GM12878 (cell line): Measurements from ENCODE around the gene BIVM. TPM values are rescaled to one million over a fixed set of nuclear protein-coding genes. Genes with fewer than 3 reads are reported as not detected.

Experiments
- ATAC-seq: fragments of 200-7000 bp; cut with Tn5 transposase; 3 replicates; pipeline ENCODE4 v1.9.1; 2020; ENCODE audit warnings: mild to moderate bottlenecking, moderate library complexity
- BruUV-seq: library from RNA; stranded (reverse); fragments of 400-500 nt; replicated peaks from 2 replicates; lab custom pipeline; 2021; lab: Mats Ljungman, UMichigan
- CTCF ChIA-PET: fragments of 300-600 bp; sonication (Branson Sonifier 250); formaldehyde crosslinking; extraction: SDS; loops from one replicate; lab custom pipeline; 2021; ENCODE audit warnings: inconsistent platforms; lab: Yijun Ruan, JAX
- POLR2A ChIA-PET: fragments of 350-600 bp; formaldehyde crosslinking; extraction: SDS; loops from one replicate; lab custom pipeline; 2021; ENCODE audit warnings: inconsistent platforms; lab: Charles Lee
- RAD21 ChIA-PET: fragments of 300-600 bp; sonication (Branson Sonifier 250); formaldehyde crosslinking; loops from one replicate; lab custom pipeline; 2023; ENCODE audit warnings: antibody characterized with exemption; ENCODE audit not compliant: unreplicated experiment; lab: Charles Lee
- SMC1A ChIA-PET: fragments of 300-600 bp; sonication (Branson Sonifier 250); formaldehyde crosslinking; loops from one replicate; lab custom pipeline; 2023; ENCODE audit not compliant: unreplicated experiment, uncharacterized antibody; lab: Charles Lee
- DNase-seq: peaks from one replicate; pipeline ENCODE4 v3.0.0-alpha.2; 2011; ENCODE audit warnings: low read depth, low spot score
- FAIRE-seq: peaks from 3 replicates; lab custom pipeline; 2011; peaks lifted over from hg19 to GRCh38; lab: Jason Lieb, UNC
- H2AFZ ChIP-seq: 2 replicates; pipeline ENCODE4 v1.6.0; 2011; ENCODE audit warnings: low read depth, low read length, control low read depth; ENCODE audit not compliant: control insufficient read depth
- H3K27ac ChIP-seq: 2 replicates; pipeline ENCODE4 v1.5.1; 2011; ENCODE audit warnings: control low read depth; ENCODE audit not compliant: control insufficient read depth, insufficient read depth
- H3K27me3 ChIP-seq, 2 experiments: replicated peaks in 1 of 2; 2 replicates each; pipeline versions ENCODE4 v1.6.0 to v1.6.1; 2011; ENCODE audit warnings: low read length in 1 of 2; ENCODE audit not compliant: control insufficient read depth in 2 of 2, insufficient read depth in 2 of 2
- H3K36me3 ChIP-seq, 2 experiments: 2 replicates each; pipeline ENCODE4 v1.5.1; 2011; ENCODE audit warnings: low read length in 1 of 2; ENCODE audit not compliant: control insufficient read depth in 2 of 2, insufficient read depth in 2 of 2
- H3K4me1 ChIP-seq: 2 replicates; pipeline ENCODE4 v1.6.1; 2011; ENCODE audit warnings: mild to moderate bottlenecking, low read length, moderate library complexity, mixed read lengths; ENCODE audit not compliant: control insufficient read depth, insufficient read depth
- H3K4me2 ChIP-seq: 2 replicates; pipeline ENCODE4 v1.6.0; 2011; ENCODE audit warnings: control low read depth; ENCODE audit not compliant: control insufficient read depth, insufficient read depth
- H3K4me3 ChIP-seq: fragments of 200-600 bp; sonication (generic); 2 replicates; pipeline ENCODE4 v1.5.1; 2016
- H3K79me2 ChIP-seq: 2 replicates; pipeline ENCODE4 v1.6.0; 2011; ENCODE audit warnings: low read length; ENCODE audit not compliant: control insufficient read depth, insufficient read depth
- H3K9ac ChIP-seq: 2 replicates; pipeline ENCODE4 v1.8.0; 2011; ENCODE audit warnings: low read length, control low read depth, mixed read lengths; ENCODE audit not compliant: control insufficient read depth, insufficient read depth
- H3K9me3 ChIP-seq: replicated peaks from 3 replicates; pipeline ENCODE4 v1.5.1; 2011; ENCODE audit warnings: mild to moderate bottlenecking, low read length; ENCODE audit not compliant: control insufficient read depth, insufficient read depth
- H4K20me1 ChIP-seq: 2 replicates; pipeline ENCODE4 v1.6.0; 2011; ENCODE audit not compliant: control insufficient read depth, insufficient read depth
- ATF3 ChIP-seq: IDR thresholded peaks from 2 replicates; pipeline ENCODE4 v1.6.1; 2011; ENCODE audit warnings: low read depth, mild to moderate bottlenecking, low read length, moderate library complexity, borderline replicate concordance; ENCODE audit errors: extremely low read depth
- BACH1 ChIP-seq: fragments of 450-650 bp; IDR thresholded peaks from 2 replicates; pipeline ENCODE4 v1.6.1; 2017; ENCODE audit warnings: mild to moderate bottlenecking, borderline replicate concordance
- BCL11A ChIP-seq: IDR thresholded peaks from 2 replicates; pipeline ENCODE4 v1.6.1; 2011; ENCODE audit warnings: low read depth, low read length
- BRCA1 ChIP-seq: IDR thresholded peaks from 2 replicates; pipeline ENCODE4 v1.6.1; 2011; ENCODE audit warnings: low read depth, low read length, improper control_type of control experiment
- CREM ChIP-seq: IDR thresholded peaks from 2 replicates; pipeline ENCODE4 v1.6.1; 2014; ENCODE audit warnings: antibody characterized with exemption, low read depth
- CUX1 ChIP-seq: IDR thresholded peaks from 2 replicates; pipeline ENCODE4 v1.6.1; 2012; ENCODE audit warnings: improper control_type of control experiment, low read depth, low read length; ENCODE audit not compliant: insufficient replicate concordance
- E2F4 ChIP-seq: IDR thresholded peaks from 2 replicates; pipeline ENCODE4 v1.6.1; 2012; ENCODE audit warnings: low read depth, low read length, improper control_type of control experiment
- HDAC2 ChIP-seq: fragments of 200-600 bp; sonication (generic); IDR thresholded peaks from 2 replicates; pipeline ENCODE4 v1.6.1; 2017
- IKZF2 ChIP-seq, 2 experiments: fragments of 450-650 bp; IDR thresholded peaks; 2 replicates each; pipeline ENCODE4 v1.6.1; 2017; ENCODE audit warnings: mild to moderate bottlenecking in 2 of 2, moderate library complexity in 2 of 2
- PKNOX1 ChIP-seq: fragments of 450-650 bp; IDR thresholded peaks from 2 replicates; pipeline ENCODE4 v1.6.1; 2016; ENCODE audit warnings: mild to moderate bottlenecking
- RELA ChIP-seq: fragments of 450-650 bp; IDR thresholded peaks from 2 replicates; pipeline ENCODE4 v1.8.0; 2014; ENCODE audit warnings: borderline replicate concordance; ENCODE audit not compliant: partially characterized antibody
- RUNX3 ChIP-seq: IDR thresholded peaks from 2 replicates; pipeline ENCODE4 v1.6.1; 2012; ENCODE audit warnings: low read length, inconsistent platforms
- SMAD5 ChIP-seq: IDR thresholded peaks from 2 replicates; pipeline ENCODE4 v1.6.1; 2016; ENCODE audit warnings: antibody characterized with exemption, low read depth
- STAT1 ChIP-seq: fragments of 450-650 bp; conservative IDR thresholded peaks from 2 replicates; pipeline ENCODE4 v1.6.1; 2014; ENCODE audit warnings: antibody characterized with exemption, mild to moderate bottlenecking
- TARDBP ChIP-seq: IDR thresholded peaks from 2 replicates; pipeline ENCODE4 v1.6.1; 2016; ENCODE audit warnings: borderline replicate concordance
- TCF12 ChIP-seq: IDR thresholded peaks from 2 replicates; pipeline ENCODE4 v1.6.1; 2011; ENCODE audit warnings: low read depth, mild to moderate bottlenecking, low read length
- TCF7 ChIP-seq: IDR thresholded peaks from 2 replicates; pipeline ENCODE4 v1.6.1; 2014; ENCODE audit warnings: antibody characterized with exemption, borderline replicate concordance
- WRNIP1 ChIP-seq: IDR thresholded peaks from 2 replicates; pipeline ENCODE4 v1.6.1; 2011; ENCODE audit warnings: low read depth, low read length, improper control_type of control experiment, borderline replicate concordance
- ZNF24 ChIP-seq: fragments of 450-650 bp; IDR thresholded peaks from 2 replicates; pipeline ENCODE4 v1.6.1; 2017; ENCODE audit warnings: antibody characterized with exemption, mild to moderate bottlenecking
- WGBS: methylation state at CpG from one replicate; pipeline ENCODE4 v1.1.6; 2016; ENCODE audit warnings: low lambda C conversion rate; ENCODE audit not compliant: insufficient replicate concordance, insufficient coverage; ENCODE audit errors: missing lambda C conversion rate; 5-methylcytosine and 5-hydroxymethylcytosine counted together
- in situ Hi-C: fragments of 300-500 bp; cut with MboI; formaldehyde crosslinking; loops from 9 replicates; pipeline ENCODE4 v1.14.3; 2018; ENCODE audit warnings: mixed read lengths
- intact Hi-C: fragments of 100-400 bp; cut with micrococcal nuclease; formaldehyde crosslinking; loops from one replicate; pipeline ENCODE4 v1.14.2; 2022; ENCODE audit not compliant: unreplicated experiment
- polyA plus RNA-seq, 11 experiments: library from polyadenylated mRNA; depleted of rRNA in 4 of 11; unstranded in 6 of 11; stranded (reverse) in 5 of 11; fragments of >200 nt; fragmentation: Nextera tagmentation in 4 of 11; fragmentation: Illumina TruSeq in 1 of 11; extraction: Ambion mirVana in 4 of 11; extraction: Trizol in 1 of 11; gene quantifications; 1 replicate in 1 of 11; 2 replicates in 10 of 11; pipeline versions ENCODE4 v1.2.1 to v1.2.3, GENCODE V29; 2011 to 2016; ENCODE audit warnings: inconsistent platforms in 2 of 11, missing spikeins in 2 of 11, low read depth in 1 of 11
- total RNA-seq, 4 experiments: library from RNA; depleted of rRNA in 3 of 4; stranded (reverse); fragments of >200 nt in 3 of 4; fragmentation: Illumina TruSeq in 1 of 4; extraction: Trizol in 1 of 4; gene quantifications; 2 replicates each; pipeline versions ENCODE4 v1.2.1 to v1.2.3, GENCODE V29; 2013 to 2021

Gene BIVM
- total and polyA plus RNA-seq, 10 of the 15 experiments (the other 5 are each of a cell fraction or from before 2014, with no cell fraction given), result 3.4 to 20.1 (median 14.1) TPM

- no peak for TF ChIP-seq CUX1
- TF ChIP-seq HDAC2, result no peak
- TF ChIP-seq TCF12, result no peak
- TF ChIP-seq CREM, result no peak
- TF ChIP-seq SMAD5, result no peak
- TF ChIP-seq, all 136 proteins: peak for 0
Observed at GRCh38 chr13:102805680-102806079, 6.8 kb downstream of the BIVM start (continued).

GRCh38 chr13:102807699-102808098, 8.8 kb downstream of the BIVM start:
- Histone ChIP-seq H3K4me2 (no peak overlapping the region), H3K27ac (no peak overlapping the region), H3K4me3 (no peak overlapping the region), H3K9me3 (peaks cover 4% of the 10 kb centered on the region), H3K36me3 (peaks cover 0 to 2% of the 10 kb centered on the region in 2 experiments; a peak in 1 of 4 replicates), H4K20me1 (no peaks in the 10 kb centered on the region), H2AFZ (no peak overlapping the region), H3K9ac (no peak overlapping the region), H3K4me1 (peaks cover 2% of the 10 kb centered on the region), H3K27me3 (no peaks in the 10 kb centered on the region), H3K79me2 (peaks cover 3% of the 10 kb centered on the region)
- CTCF ChIA-PET, result interaction anchor here (1.3 kb wide), 1 partner anchor 216 kb away, joined by 3 read pairs; no protein-coding TSS in a partner anchor
- ATAC-seq (no peak), FAIRE-seq (no peak), DNase-seq (no peak)
- BruUV-seq, result no TSS peak
- SMC1A ChIA-PET, result interaction anchor here (0.7 to 1.5 kb wide), 4 partner anchors 8 to 222 kb away, joined by 3 read pairs; partner anchors contain the start of gene BIVM
- POLR2A ChIA-PET, result no interaction called here
- in situ Hi-C loops, result no loop called here
- 96% methylated on average over 3 of the region's 3 CpGs for WGBS
- RAD21 ChIA-PET, result interaction anchor here (1.0 kb wide), 1 partner anchor 34 kb away, joined by 3 read pairs; the partner anchor contains the start of gene TEX30
- intact Hi-C loops, result no loop called here
- TF ChIP-seq RELA (no peak), TARDBP (no peak), STAT1 (no peak), BACH1 (no peak), PKNOX1 (no peak), ZNF24 (no peak), BRCA1 (no peak), IKZF2 (IDR thresholded peaks at IDR 0.05) (no peak), E2F4 (no peak), RUNX3 (no peak), BCL11A (no peak), ATF3 (no peak), WRNIP1 (no peak), TCF7 (no peak)
